HEK293 (cell line): ENCODE results near the gene ZNF276.

ENCODE experiments used
- CTCF ChIA-PET: fragments of 350-600 bp; formaldehyde crosslinking; extraction: SDS; loops from one replicate; lab custom pipeline; 2021; ENCODE audit warnings: antibody characterized with exemption; lab: Yijun Ruan, JAX
- POLR2A ChIA-PET: fragments of 300-600 bp; formaldehyde crosslinking; extraction: SDS; loops from one replicate; lab custom pipeline; 2020; ENCODE audit warnings: antibody characterized with exemption, inconsistent platforms; lab: Yijun Ruan, JAX
- H3K27ac ChIP-seq: fragments of 200-500 bp; sonication (Bioruptor generic); 2 replicates; pipeline ENCODE4 v1.5.1; 2014; ENCODE audit warnings: low read depth, low read length, control low read depth, inconsistent platforms; ENCODE audit errors: extremely low read depth
- H3K36me3 ChIP-seq, 2 experiments: fragments of 200-500 bp in 1 of 2; sonication (Bioruptor generic) in 1 of 2; 1 replicate in 1 of 2; 2 replicates in 1 of 2; pipeline ENCODE4 v1.5.1; 2014 to 2017; ENCODE audit warnings: inconsistent platforms in 2 of 2, low read length in 2 of 2; ENCODE audit not compliant: control insufficient read depth in 2 of 2, insufficient read depth in 1 of 2
- H3K4me1 ChIP-seq: fragments of 200-500 bp; sonication (Bioruptor generic); 2 replicates; pipeline ENCODE4 v1.5.1; 2014; ENCODE audit warnings: mild to moderate bottlenecking, low read length, inconsistent platforms; ENCODE audit not compliant: control insufficient read depth, insufficient read depth
- H3K4me3 ChIP-seq: 2 replicates; pipeline ENCODE4 v1.5.1; 2011; ENCODE audit warnings: low read depth, mild to moderate bottlenecking, control low read depth, low read length, moderate library complexity
- H3K9me3 ChIP-seq: fragments of 200-500 bp; sonication (Bioruptor generic); 2 replicates; pipeline ENCODE4 v1.5.1; 2014; ENCODE audit warnings: low read depth, low read length, inconsistent platforms; ENCODE audit not compliant: control insufficient read depth, insufficient read depth
- ATF2 ChIP-seq: fragments of 450-650 bp; formaldehyde crosslinking; IDR thresholded peaks from 2 replicates; pipeline ENCODE4 v1.5.1; 2016; ENCODE audit warnings: missing biosample characterization, missing genetic modification characterization, low read depth
- GLIS1 ChIP-seq: fragments of 450-650 bp; formaldehyde crosslinking; IDR thresholded peaks from 2 replicates; pipeline ENCODE4 v1.5.1; 2016; ENCODE audit warnings: missing biosample characterization, missing genetic modification characterization
- GLIS2 ChIP-seq: fragments of 450-650 bp; formaldehyde crosslinking; IDR thresholded peaks from 2 replicates; pipeline ENCODE4 v1.5.1; 2016; ENCODE audit warnings: missing biosample characterization, missing genetic modification characterization
- PRDM4 ChIP-seq: fragments of 450-650 bp; formaldehyde crosslinking; IDR thresholded peaks from 2 replicates; pipeline ENCODE4 v1.5.1; 2017; ENCODE audit warnings: missing biosample characterization, missing genetic modification characterization
- SETDB1 ChIP-seq: IDR thresholded peaks from one replicate; pipeline ENCODE4 v1.6.1; 2017; ENCODE audit warnings: mild to moderate bottlenecking, low read length, moderate library complexity, mixed read lengths; ENCODE audit not compliant: insufficient read length
- SP2 ChIP-seq: fragments of 450-650 bp; formaldehyde crosslinking; IDR thresholded peaks from 2 replicates; pipeline ENCODE4 v1.5.1; 2016; ENCODE audit warnings: missing biosample characterization, missing genetic modification characterization
- ZBTB6 ChIP-seq: fragments of 450-650 bp; formaldehyde crosslinking; IDR thresholded peaks from 2 replicates; pipeline ENCODE4 v1.5.1; 2017; ENCODE audit warnings: missing biosample characterization, missing genetic modification characterization
- ZBTB7A ChIP-seq: fragments of 450-650 bp; formaldehyde crosslinking; IDR thresholded peaks from 2 replicates; pipeline ENCODE4 v1.5.1; 2016; ENCODE audit warnings: low read depth, missing biosample characterization, missing genetic modification characterization
- ZNF114 ChIP-seq: fragments of 450-650 bp; formaldehyde crosslinking; IDR thresholded peaks from 2 replicates; pipeline ENCODE4 v1.5.0; 2017; ENCODE audit warnings: missing biosample characterization, missing genetic modification characterization
- ZNF146 ChIP-seq: fragments of 450-650 bp; formaldehyde crosslinking; IDR thresholded peaks from 2 replicates; pipeline ENCODE4 v1.5.1; 2016; ENCODE audit warnings: missing biosample characterization, missing genetic modification characterization
- ZNF16 ChIP-seq: fragments of 450-650 bp; formaldehyde crosslinking; IDR thresholded peaks from 2 replicates; pipeline ENCODE4 v1.5.1; 2016; ENCODE audit warnings: low read depth, missing biosample characterization, missing genetic modification characterization
- ZNF362 ChIP-seq: fragments of 450-650 bp; formaldehyde crosslinking; IDR thresholded peaks from 2 replicates; pipeline ENCODE4 v1.5.1; 2016; ENCODE audit warnings: missing biosample characterization, missing genetic modification characterization
- ZNF560 ChIP-seq: fragments of 450-650 bp; formaldehyde crosslinking; IDR thresholded peaks from 2 replicates; pipeline ENCODE4 v1.5.1; 2017; ENCODE audit warnings: missing biosample characterization, missing genetic modification characterization, borderline replicate concordance
- ZNF639 ChIP-seq: fragments of 450-650 bp; formaldehyde crosslinking; IDR thresholded peaks from 2 replicates; pipeline ENCODE4 v1.5.1; 2016; ENCODE audit warnings: missing biosample characterization, missing genetic modification characterization
- ZSCAN30 ChIP-seq: fragments of 450-650 bp; IDR thresholded peaks from 2 replicates; pipeline ENCODE4 v1.5.1; 2018; ENCODE audit warnings: missing biosample characterization, mild to moderate bottlenecking, missing genetic modification characterization, moderate library complexity
- ZSCAN4 ChIP-seq: fragments of 450-650 bp; formaldehyde crosslinking; IDR thresholded peaks from 2 replicates; pipeline ENCODE4 v1.5.1; 2017; ENCODE audit warnings: missing biosample characterization, missing genetic modification characterization

ZNF276 gene

GRCh38 chr16:89738072-89738377 lies 16.7 kb downstream of the ZNF276 start:
- Histone ChIP-seq H3K4me1 (no peaks in the 10 kb centered on the region), H3K27ac (no peak overlapping the region), H3K36me3 (peaks cover 48 to 97% of the 10 kb centered on the region in 2 experiments; a peak in 2 of 3 replicates), H3K4me3 (no peak overlapping the region), H3K9me3 (no peaks in the 10 kb centered on the region)
- ChIA-PET CTCF (no interaction called here), POLR2A (interaction anchor here (1.1 kb wide), 1 partner anchor 162 kb away, joined by 3 read pairs; no protein-coding TSS in a partner anchor)
- TF ChIP-seq ZNF560, result no peak
- TF ChIP-seq SP2 (tag by site-specific recombination), result peak; percentile 16; the same call in 1 of the 2 replicates

- CTCF ChIA-PET, result no interaction called here
- peaks cover 53 to 97% of the 10 kb centered on the region in 2 experiments; a peak in 2 of 3 replicates for H3K36me3 ChIP-seq
Measured at GRCh38 chr16:89738538-89739317, 17.4 kb downstream of the ZNF276 start.

GRCh38 chr16:89739383-89739782 lies 18.0 kb downstream of the ZNF276 start:
- H3K4me1 ChIP-seq, result no peaks in the 10 kb centered on the region
- peaks cover 53 to 97% of the 10 kb centered on the region in 2 experiments; a peak in 2 of 3 replicates for H3K36me3 ChIP-seq
- no peaks in the 10 kb centered on the region for H3K9me3 ChIP-seq
- CTCF ChIA-PET, result interaction anchor here (0.6 to 0.7 kb wide), 2 partner anchors 26 to 40 kb away, joined by 3 read pairs; no protein-coding TSS in a partner anchor
- no peak overlapping the region for H3K27ac ChIP-seq
- POLR2A ChIA-PET, result interaction anchor here (0.9 to 2.0 kb wide), 3 partner anchors 33 to 134 kb away, joined by 3 to 6 read pairs (median 4); partner anchors contain the start of genes FANCA and TCF25
- H3K4me3 ChIP-seq, result no peak overlapping the region
- no peak for TF ChIP-seq ZNF362 (tag by site-specific recombination)
- TF ChIP-seq ZNF639 (tag by site-specific recombination), result no peak
- TF ChIP-seq ZBTB6 (tag by site-specific recombination), result no peak
- TF ChIP-seq ZSCAN30 (tag by site-specific recombination), result no peak
- no peak for TF ChIP-seq PRDM4
- peak; percentile 95 for TF ChIP-seq GLIS1 (tag by site-specific recombination)
- peak; percentile 47; the same call in 1 of the 2 replicates for TF ChIP-seq GLIS2
- TF ChIP-seq ZNF16, result no peak

More at GRCh38 chr16:89738538-89739317, 17.4 kb downstream of the ZNF276 start:
- Histone ChIP-seq H3K4me3 (no peak overlapping the region), H3K4me1 (no peaks in the 10 kb centered on the region), H3K9me3 (no peaks in the 10 kb centered on the region), H3K27ac (no peak overlapping the region)
- POLR2A ChIA-PET, result interaction anchor here (1.0 to 2.0 kb wide), 3 partner anchors 78 to 161 kb away, joined by 3 to 6 read pairs (median 4); partner anchors contain the start of genes FANCA and TCF25
- TF ChIP-seq ZSCAN4 (no peak), ZNF146 (tag by site-specific recombination) (no peak), SETDB1 (no peak), ZBTB7A (no peak), ATF2 (no peak), ZNF114 (tag by site-specific recombination) (no peak)
